GM23338 (cell line): ENCODE measurements around the gene GZF1. TPM values are rescaled to one million over a fixed set of nuclear protein-coding genes. Genes with fewer than 3 reads are reported as not detected.

Experiments
- ATAC-seq: fragments of 200-7000 bp; cut with Tn5 transposase; 3 replicates; pipeline ENCODE4 v1.9.1; 2020
- DNase-seq: peaks from one replicate; pipeline ENCODE4 v3.0.0-alpha.2; 2015; ENCODE audit warnings: low spot score
- H2AFZ ChIP-seq: fragments of 200-600 bp; sonication (generic); 2 replicates; pipeline ENCODE4 v1.8.0; 2016; ENCODE audit warnings: antibody characterized with exemption, mild to moderate bottlenecking, moderate library complexity
- H3F3A ChIP-seq: fragments of 200-600 bp; sonication (generic); replicated peaks from 2 replicates; pipeline ENCODE4 v1.8.0; 2017; ENCODE audit warnings: antibody characterized with exemption, mixed run types, low read depth
- H3K27ac ChIP-seq: fragments of 200-600 bp; sonication (generic); 2 replicates; pipeline ENCODE4 v1.6.1; 2016; ENCODE audit warnings: low read depth
- H3K27me3 ChIP-seq: fragments of 200-600 bp; sonication (generic); 2 replicates; pipeline ENCODE4 v1.8.0; 2016; ENCODE audit warnings: mild to moderate bottlenecking, mixed run types, moderate library complexity; ENCODE audit not compliant: insufficient read depth
- H3K36me3 ChIP-seq: fragments of 200-600 bp; sonication (generic); 2 replicates; pipeline ENCODE4 v1.8.0; 2016; ENCODE audit warnings: mild to moderate bottlenecking; ENCODE audit not compliant: insufficient read depth
- H3K4me1 ChIP-seq: fragments of 200-600 bp; sonication (generic); 2 replicates; pipeline ENCODE4 v1.8.0; 2016; ENCODE audit warnings: mild to moderate bottlenecking, moderate library complexity; ENCODE audit not compliant: insufficient read depth
- H3K4me2 ChIP-seq: fragments of 200-600 bp; sonication (generic); 2 replicates; pipeline ENCODE4 v1.7.1; 2017; ENCODE audit warnings: mixed run types
- H3K4me3 ChIP-seq: fragments of 200-600 bp; sonication (generic); 2 replicates; pipeline ENCODE4 v1.6.1; 2016; ENCODE audit warnings: mixed run types
- H3K79me2 ChIP-seq: fragments of 200-600 bp; sonication (generic); replicated peaks from 2 replicates; pipeline ENCODE4 v1.8.0; 2017; ENCODE audit warnings: mild to moderate bottlenecking; ENCODE audit not compliant: insufficient read depth
- H3K9me2 ChIP-seq: fragments of 200-600 bp; sonication (generic); 2 replicates; pipeline ENCODE4 v1.8.0; 2017; ENCODE audit not compliant: insufficient read depth
- H4K20me1 ChIP-seq: fragments of 200-600 bp; sonication (generic); replicated peaks from 2 replicates; pipeline ENCODE4 v1.8.0; 2017; ENCODE audit warnings: mild to moderate bottlenecking; ENCODE audit not compliant: insufficient read depth
- H3K27ac Mint-ChIP-seq: 2 replicates; pipeline ENCODE4 v1.8.0; 2020; ENCODE audit warnings: inconsistent platforms, mild to moderate bottlenecking, moderate library complexity, mixed read lengths
- H3K27me3 Mint-ChIP-seq: 3 replicates; pipeline ENCODE4 v1.8.0; 2022; ENCODE audit warnings: low read depth, mild to moderate bottlenecking, moderate library complexity, mixed read lengths, inconsistent platforms; ENCODE audit not compliant: insufficient read depth, poor library complexity
- H3K36me3 Mint-ChIP-seq: 3 replicates; pipeline ENCODE4 v1.8.0; 2021; ENCODE audit warnings: low read depth, mild to moderate bottlenecking, inconsistent platforms, moderate library complexity, mixed read lengths
- H3K4me1 Mint-ChIP-seq: 3 replicates; pipeline ENCODE4 v1.8.0; 2020; ENCODE audit warnings: mild to moderate bottlenecking, inconsistent platforms, mixed read lengths
- H3K4me3 Mint-ChIP-seq: 3 replicates; pipeline ENCODE4 v1.8.0; 2021; ENCODE audit warnings: moderate library complexity, mild to moderate bottlenecking, inconsistent platforms, mixed read lengths
- H3K9me3 Mint-ChIP-seq: 3 replicates; pipeline ENCODE4 v1.8.0; 2020; ENCODE audit warnings: moderate library complexity, mild to moderate bottlenecking, inconsistent platforms, mixed read lengths
- CREB1 ChIP-seq: fragments of 250-450 bp; sonication (Bioruptor Pico); IDR thresholded peaks from 2 replicates; pipeline ENCODE4 v1.5.0; 2020; ENCODE audit warnings: low read depth, mild to moderate bottlenecking, moderate library complexity
- EZH2phosphoT487 ChIP-seq: fragments of 200-600 bp; sonication (generic); IDR thresholded peaks from one replicate; pipeline ENCODE4 v1.8.1; 2018; ENCODE audit warnings: antibody characterized with exemption; ENCODE audit not compliant: unreplicated experiment
- JUNB ChIP-seq: IDR thresholded peaks from one replicate; pipeline ENCODE4 v1.6.1; 2016; ENCODE audit warnings: antibody characterized with exemption; ENCODE audit not compliant: unreplicated experiment
- NANOG ChIP-seq: IDR thresholded peaks from 2 replicates; pipeline ENCODE4 v1.6.1; 2016; ENCODE audit warnings: antibody characterized with exemption, borderline replicate concordance
- POLR2AphosphoS5 ChIP-seq: IDR thresholded peaks from 2 replicates; pipeline ENCODE4 v1.6.1; 2016; ENCODE audit warnings: antibody characterized with exemption, low read depth
- STAT1 ChIP-seq: IDR thresholded peaks from one replicate; pipeline ENCODE4 v1.6.1; 2016; ENCODE audit warnings: antibody characterized with exemption; ENCODE audit not compliant: unreplicated experiment
- ZNF114 ChIP-seq: fragments of 250-450 bp; sonication (Bioruptor Pico); IDR thresholded peaks from 2 replicates; pipeline ENCODE4 v1.5.0; 2020; ENCODE audit warnings: mild to moderate bottlenecking, moderate library complexity
- ZNF331 ChIP-seq: fragments of 250-450 bp; sonication (Bioruptor Pico); IDR thresholded peaks from 2 replicates; pipeline ENCODE4 v1.5.0; 2020; ENCODE audit warnings: low read depth, mild to moderate bottlenecking, moderate library complexity
- ZNF462 ChIP-seq: fragments of 250-450 bp; sonication (Bioruptor Pico); IDR thresholded peaks from 2 replicates; pipeline ENCODE4 v1.5.0; 2020; ENCODE audit warnings: mild to moderate bottlenecking, moderate library complexity
- polyA plus RNA-seq: library from polyadenylated mRNA; unstranded; fragments of >200 nt; fragmentation: Nextera tagmentation; extraction: Ambion mirVana; gene quantifications from 2 replicates; pipeline ENCODE4 v1.2.1, GENCODE V29; 2016
- total RNA-seq: library from RNA; depleted of rRNA; stranded (reverse); fragments of >200 nt; shearing (Covaris generic); gene quantifications from 2 replicates; pipeline ENCODE4 v1.2.3, GENCODE V29; 2014

The GZF1 gene
- total and polyA plus RNA-seq, 2 experiments from 2014 or later: 4.2 to 15.7 TPM

- no peak for TF ChIP-seq ZNF462 (CRISPR knock-in tag)
- no peak for TF ChIP-seq CREB1
- no peak for TF ChIP-seq STAT1
- no peak for TF ChIP-seq ZNF114 (CRISPR knock-in tag)
- TF ChIP-seq EZH2phosphoT487: no peak
- no peak for TF ChIP-seq JUNB
Observed at GRCh38 chr20:23390091-23390774, 28.3 kb downstream of the GZF1 start (continued).

GRCh38 chr20:23391707-23392310 is 29.8 kb downstream of the GZF1 start:
- Mint-ChIP-seq H3K27me3 (peaks cover 2% of the 10 kb centered on the region), H3K36me3 (peaks cover 65% of the 10 kb centered on the region), H3K4me1 (peaks cover 35% of the 10 kb centered on the region), H3K27ac (peak overlapping the region; percentile 53; the same call in 1 of the 2 replicates), H3K4me3 (peak overlapping the region; percentile 43), H3K9me3 (no peaks in the 10 kb centered on the region)
- H3K27ac ChIP-seq: peak overlapping the region; percentile 70
- peaks cover 34% of the 10 kb centered on the region for H3K79me2 ChIP-seq
- H3K9me2 ChIP-seq: no peaks in the 10 kb centered on the region
- peak overlapping the region; percentile 53 for H3K4me2 ChIP-seq
- H3F3A ChIP-seq: no peaks in the 10 kb centered on the region
- no peaks in the 10 kb centered on the region for H3K27me3 ChIP-seq
- peak overlapping the region; percentile 11; the same call in 1 of the 2 replicates for H3K4me3 ChIP-seq
- H3K4me1 ChIP-seq: peaks cover 19% of the 10 kb centered on the region
- H3K36me3 ChIP-seq: peaks cover 8% of the 10 kb centered on the region; the same call in 1 of the 2 replicates
- no peak for TF ChIP-seq STAT1
- no peak for TF ChIP-seq ZNF331 (CRISPR knock-in tag)
- no peak for TF ChIP-seq NANOG
- TF ChIP-seq POLR2AphosphoS5: no peak
- no peak for TF ChIP-seq ZNF114 (CRISPR knock-in tag)
- no peak for TF ChIP-seq CREB1
- DNase-seq: peak; percentile 61
- 0 out of 2 replicates have a peak, but pooled peaks cover 3% of the 10 kb centered on the region for H4K20me1 ChIP-seq
- H2AFZ ChIP-seq: no peak overlapping the region
- ATAC-seq: peak; percentile 90
